Right kidney (tissue), 1 donor: ENCODE measurements around the gene SMAD2.

Source experiments
- DNase-seq: peaks from one replicate; pipeline ENCODE4 v3.0.0-alpha.2; 2016

The SMAD2 gene

GRCh38 chr18:47932603-47933002 is 2.1 kb upstream of the SMAD2 start:
- no peak for DNase-seq

- no peak for DNase-seq
These were observed 1.7 kb upstream of the SMAD2 start for GRCh38 chr18:47932190-47932589.

- no peak for DNase-seq
These were observed 1.3 kb upstream of the SMAD2 start for GRCh38 chr18:47931718-47932103.

GRCh38 chr18:47930931-47931717 is 665 bp upstream of the SMAD2 start:
- peak; percentile 98 for DNase-seq

- no peak for DNase-seq
These were observed 719 bp downstream of the SMAD2 start for GRCh38 chr18:47929681-47930198.

- DNase-seq: no peak
These were observed 2.0 kb downstream of the SMAD2 start for GRCh38 chr18:47928466-47928865.

GRCh38 chr18:47926101-47926850 is 4.2 kb downstream of the SMAD2 start:
- DNase-seq: no peak

- no peak for DNase-seq
These were observed 10.5 kb downstream of the SMAD2 start for GRCh38 chr18:47919916-47920315.

- DNase-seq: no peak
These were observed 12.4 kb downstream of the SMAD2 start for GRCh38 chr18:47917923-47918610.

GRCh38 chr18:47915930-47916329 is 14.5 kb downstream of the SMAD2 start:
- DNase-seq: no peak

GRCh38 chr18:47915229-47915628 is 15.2 kb downstream of the SMAD2 start:
- no peak for DNase-seq

GRCh38 chr18:47912794-47913585 is 17.5 kb downstream of the SMAD2 start:
- no peak for DNase-seq

GRCh38 chr18:47912343-47912742 is 18.1 kb downstream of the SMAD2 start:
- no peak for DNase-seq

- no peak for DNase-seq
These were observed 18.6 kb downstream of the SMAD2 start for GRCh38 chr18:47911877-47912276.

GRCh38 chr18:47909484-47909883 is 21.0 kb downstream of the SMAD2 start:
- DNase-seq: no peak

- DNase-seq: no peak
These were observed 21.9 kb downstream of the SMAD2 start for GRCh38 chr18:47908592-47908991.

- no peak for DNase-seq
These were observed 24.1 kb downstream of the SMAD2 start for GRCh38 chr18:47906408-47906807.

GRCh38 chr18:47903809-47904208 is 26.6 kb downstream of the SMAD2 start:
- DNase-seq: no peak

- no peak for DNase-seq
These were observed 28.7 kb downstream of the SMAD2 start for GRCh38 chr18:47901624-47902362.

- no peak for DNase-seq
These were observed 31.2 kb downstream of the SMAD2 start for GRCh38 chr18:47899107-47899840.

GRCh38 chr18:47898696-47899095 is 31.8 kb downstream of the SMAD2 start:
- no peak for DNase-seq
